ENCODE results near the gene KCNJ6. TPM values are rescaled to one million over a fixed set of nuclear protein-coding genes. Genes with fewer than 3 reads are reported as not detected.

The KCNJ6 gene
- total and polyA plus RNA-seq, 2 of the 8 experiments (the other 6 are each of a cell fraction or from before 2014, with no cell fraction given), result 0.51 to 1.2 TPM

- TF ChIP-seq SRF (IDR thresholded peaks at IDR 0.05; ENCODE audit: low read depth, low read length), result no peak
- no peak for TF ChIP-seq CHD7 (IDR thresholded peaks at IDR 0.05; ENCODE audit: insufficient replicate concordance, low read length)
- TF ChIP-seq SIX5 (IDR thresholded peaks at IDR 0.05; ENCODE audit: low read depth, low read length), result no peak
- no peak for TF ChIP-seq CHD2 (IDR thresholded peaks at IDR 0.05; ENCODE audit: low read length)
Observed at GRCh38 chr21:37843191-37843590, 73.1 kb downstream of the KCNJ6 start (continued).
